GM12801 (cell line): ENCODE measurements around the gene PGF.

Experiments
- CTCF ChIP-seq: IDR thresholded peaks from one replicate; pipeline ENCODE4 v1.5.1; 2011; ENCODE audit warnings: control low read depth; ENCODE audit not compliant: insufficient read length; ENCODE audit errors: extremely low read depth

Gene PGF

GRCh38 chr14:74942181-74942580 is 13.2 kb downstream of the PGF start:
- no peak for TF ChIP-seq CTCF

GRCh38 chr14:74941676-74942097 is 13.7 kb downstream of the PGF start:
- no peak for TF ChIP-seq CTCF

GRCh38 chr14:74940956-74941565 is 14.3 kb downstream of the PGF start:
- no peak for TF ChIP-seq CTCF

GRCh38 chr14:74938531-74939495 is 16.6 kb downstream of the PGF start:
- TF ChIP-seq CTCF = no peak

GRCh38 chr14:74937171-74937570 is 18.2 kb downstream of the PGF start:
- TF ChIP-seq CTCF = no peak

- TF ChIP-seq CTCF = no peak
These were observed 18.7 kb downstream of the PGF start for GRCh38 chr14:74936731-74937130.

GRCh38 chr14:74936151-74936550 is 19.2 kb downstream of the PGF start:
- TF ChIP-seq CTCF = no peak
